ENCODE measurements around the gene ZMYND11.
"Not testable (repeated sequence)": the region's sequence is repeated elsewhere in the genome, so short reads cannot be mapped to it uniquely, and the experiment has no call there.

ZMYND11 gene

GRCh38 chr10:132946-133898 lies 2.0 kb upstream of the ZMYND11 start:
- no peak for DNase-seq (ENCODE audit: low read depth)

- DNase-seq (ENCODE audit: low read depth) = no peak
Observed at GRCh38 chr10:134247-135131, 766 bp upstream of the ZMYND11 start.

DNA sequence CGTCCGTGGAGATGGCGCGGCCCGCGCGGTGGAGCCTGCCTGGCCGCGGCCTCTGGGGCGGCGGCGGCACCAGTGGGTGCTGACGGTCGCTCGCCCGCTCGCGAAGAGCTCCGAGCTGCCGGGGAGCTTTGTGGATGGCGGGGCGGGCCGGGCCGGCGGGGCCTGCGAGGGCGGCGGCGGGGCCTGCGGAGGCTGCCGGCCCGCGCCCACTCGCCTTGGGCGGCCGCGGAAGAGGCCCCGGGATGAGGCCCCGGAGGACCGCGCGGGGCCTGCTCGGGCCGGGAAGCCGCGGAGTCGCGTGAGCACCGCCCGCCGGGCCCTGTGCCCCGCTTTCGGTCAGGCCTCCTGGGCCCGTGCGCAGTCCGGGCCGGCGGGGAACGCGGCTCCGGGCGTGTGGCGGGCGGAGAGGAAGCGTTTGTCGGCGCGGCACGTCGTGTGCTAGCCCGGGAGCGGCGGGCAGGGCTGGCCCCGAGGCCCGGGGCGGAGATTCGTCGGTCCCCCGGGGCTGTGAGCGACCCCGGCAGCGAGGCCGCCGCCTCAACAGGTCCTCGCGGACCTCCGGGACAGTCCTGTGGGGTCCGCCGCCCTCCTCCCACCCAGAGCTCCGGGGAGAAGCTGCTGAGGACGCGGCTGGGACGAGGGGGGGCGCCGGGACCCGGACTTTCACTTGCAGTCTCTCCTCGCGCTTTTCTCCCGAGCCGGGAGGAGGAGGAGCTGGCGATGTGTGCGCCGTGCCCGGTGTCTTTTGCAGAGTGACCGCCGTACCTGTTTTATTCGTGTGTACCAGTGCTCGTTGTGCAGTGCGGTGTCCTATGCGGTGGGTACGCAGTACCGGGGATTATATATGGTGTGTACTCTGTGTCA lies 578 bp downstream of the ZMYND11 start:
- DNase-seq (ENCODE audit: low read depth) = peak; percentile 42

DNA sequence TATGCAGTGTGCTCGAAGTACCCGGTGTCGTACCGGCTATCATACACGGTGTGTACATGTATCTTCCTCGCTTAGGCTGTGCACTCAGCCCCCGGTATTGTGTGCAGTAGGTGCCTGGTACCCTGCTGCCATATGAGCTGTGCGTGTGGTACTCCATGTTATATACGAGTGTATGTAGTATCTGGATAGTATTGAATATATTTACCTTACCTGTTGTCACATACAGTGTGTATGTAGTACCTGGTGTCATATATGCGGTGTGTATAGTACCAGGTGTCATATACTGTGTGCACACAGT lies 1.2 kb downstream of the ZMYND11 start:
- no peak for DNase-seq (ENCODE audit: low read depth)

DNA sequence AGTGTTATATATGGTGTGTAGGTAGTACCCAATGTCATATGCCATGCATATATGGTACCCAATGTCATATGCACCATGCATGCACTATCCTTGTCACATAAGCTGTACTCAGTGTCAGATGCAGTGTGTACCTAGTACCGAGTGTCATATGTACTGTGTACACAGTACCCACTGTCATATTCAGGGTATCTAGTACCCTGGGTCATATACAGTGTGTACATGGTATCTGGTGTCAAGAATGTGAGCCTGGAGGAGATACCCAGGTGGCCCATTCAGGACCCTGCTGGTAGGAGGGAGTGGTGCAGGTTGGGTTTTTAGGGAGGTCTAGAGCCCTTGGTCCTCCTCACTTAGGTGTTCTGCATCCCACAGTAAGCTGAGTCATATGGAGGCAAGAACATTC lies 1.8 kb downstream of the ZMYND11 start:
- no peak for DNase-seq (ENCODE audit: low read depth)

GRCh38 chr10:137606-138005 lies 2.4 kb downstream of the ZMYND11 start:
- no peak for DNase-seq (ENCODE audit: low read depth)

- no peak for DNase-seq (ENCODE audit: low read depth)
Observed at GRCh38 chr10:142371-142770, 7.1 kb downstream of the ZMYND11 start.

GRCh38 chr10:152915-153314 lies 17.7 kb downstream of the ZMYND11 start:
- no peak for DNase-seq (ENCODE audit: low read depth)

GRCh38 chr10:154348-154747 lies 19.1 kb downstream of the ZMYND11 start:
- no peak for DNase-seq (ENCODE audit: low read depth)

GRCh38 chr10:167383-167782 lies 32.1 kb downstream of the ZMYND11 start:
- DNase-seq (ENCODE audit: low read depth) = no peak

DNA sequence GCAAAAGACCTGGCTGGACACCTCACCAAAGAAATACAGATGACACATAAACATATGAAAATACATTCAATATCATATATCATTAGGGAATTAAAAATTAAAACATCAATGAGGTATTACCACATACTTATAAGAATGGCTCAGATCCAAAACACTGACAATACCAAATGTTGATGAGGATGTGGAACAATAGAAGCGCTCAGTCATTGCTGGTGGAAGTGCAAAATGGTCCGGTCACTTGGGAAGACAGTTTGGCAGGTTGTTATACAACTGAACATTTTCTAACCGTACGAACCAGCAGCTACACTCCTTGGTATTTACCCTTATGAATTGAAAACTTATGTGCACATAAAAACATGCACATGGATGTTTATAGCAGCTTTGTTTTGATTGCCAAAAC lies 38.5 kb downstream of the ZMYND11 start:
- DNase-seq (ENCODE audit: low read depth) = no peak

- no peak for DNase-seq (ENCODE audit: low read depth)
Observed at GRCh38 chr10:176677-177076, 41.4 kb downstream of the ZMYND11 start.

DNA sequence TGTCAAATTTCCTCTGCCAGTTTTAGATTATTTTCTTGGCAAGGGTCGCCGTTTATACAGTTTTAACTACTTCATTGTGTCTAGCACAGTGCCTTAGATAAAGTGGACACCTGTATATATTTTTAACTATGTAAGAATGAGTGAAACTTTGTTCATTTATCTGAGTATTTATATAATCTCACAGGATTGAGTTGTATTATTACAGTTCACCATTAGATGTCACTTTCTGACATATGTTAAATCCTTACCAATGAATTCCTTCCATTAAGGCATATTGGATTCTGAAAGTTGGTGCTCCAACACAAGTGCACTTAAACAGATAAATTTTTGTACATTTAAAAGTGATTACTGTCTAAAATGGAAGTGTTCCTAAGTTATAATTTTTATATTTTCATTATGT lies 43.0 kb downstream of the ZMYND11 start:
- DNase-seq (ENCODE audit: low read depth) = no peak

DNA sequence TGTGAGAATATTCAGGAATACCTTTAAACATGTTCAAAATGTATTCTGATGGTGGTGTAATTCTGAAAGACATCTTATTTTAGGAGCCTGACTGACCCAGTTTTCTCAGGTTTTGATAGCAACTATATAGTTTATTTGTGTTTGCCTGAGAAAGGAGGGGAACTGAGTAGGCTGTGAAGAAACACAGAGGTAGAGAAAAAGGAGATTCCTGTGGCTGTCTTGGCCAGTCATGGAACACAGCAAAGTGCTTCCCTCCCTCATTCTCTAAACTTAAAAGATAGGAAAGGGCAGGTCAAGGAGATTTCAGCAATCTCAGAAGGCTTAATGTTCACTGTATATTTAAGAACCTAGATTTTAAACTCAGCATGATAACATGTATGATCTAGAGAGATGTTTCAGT lies 43.5 kb downstream of the ZMYND11 start:
- DNase-seq (ENCODE audit: low read depth) = no peak

DNA sequence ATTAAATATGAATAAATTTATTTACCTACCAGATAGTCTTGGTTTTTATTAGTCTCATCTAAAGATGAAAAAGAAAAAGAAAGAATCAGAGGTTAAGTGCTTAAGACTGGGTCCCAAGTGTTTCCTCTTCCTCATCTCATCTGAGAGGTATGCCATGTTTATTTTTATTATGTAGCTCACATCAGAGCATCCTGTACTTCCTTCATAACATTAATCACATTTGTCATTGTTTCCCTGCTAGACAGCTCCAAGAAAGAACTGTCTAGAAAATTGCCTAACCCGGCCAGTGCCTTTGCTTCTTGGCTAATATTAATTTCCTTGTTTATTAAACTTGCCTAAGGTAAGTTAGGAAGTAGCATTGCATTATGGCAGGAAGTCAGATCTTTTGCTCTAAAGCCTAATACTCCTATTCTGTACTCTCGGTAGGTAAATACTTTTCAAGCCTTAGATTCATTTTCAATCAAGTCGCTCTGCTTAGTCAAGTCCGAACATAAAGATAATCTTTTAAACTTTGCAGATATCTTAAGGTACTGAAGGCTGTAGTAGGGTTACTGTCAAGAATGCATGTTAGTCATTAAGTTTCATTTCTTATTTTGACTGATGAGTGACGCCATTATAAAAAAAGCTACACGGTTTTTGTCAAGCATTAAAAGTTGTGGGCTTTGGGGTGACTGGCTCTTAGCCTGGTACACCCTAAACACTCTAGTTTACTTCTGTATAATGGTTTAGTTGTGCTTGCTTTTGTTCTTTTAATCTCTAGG lies 47.4 kb downstream of the ZMYND11 start:
- DNase-seq (ENCODE audit: low read depth) = no peak

DNA sequence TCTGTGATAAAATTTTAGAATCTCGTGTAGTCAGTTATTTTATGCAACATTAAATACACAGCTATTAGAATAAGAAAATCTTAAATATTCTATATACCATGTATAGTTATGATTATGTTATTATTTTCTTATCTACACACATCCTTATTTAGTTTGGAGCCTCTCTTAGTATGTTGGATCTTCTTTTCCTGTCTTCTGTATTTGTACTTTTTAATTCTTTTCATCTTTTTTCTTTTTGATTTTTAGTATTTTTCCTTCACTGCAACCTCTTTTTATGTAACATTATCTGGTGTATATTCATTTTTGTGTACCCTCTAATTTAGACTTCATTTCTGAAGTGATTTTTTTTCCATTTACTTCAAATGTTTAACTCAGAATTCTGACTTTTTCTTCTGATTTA lies 48.9 kb downstream of the ZMYND11 start:
- no peak for DNase-seq (ENCODE audit: low read depth)

DNA sequence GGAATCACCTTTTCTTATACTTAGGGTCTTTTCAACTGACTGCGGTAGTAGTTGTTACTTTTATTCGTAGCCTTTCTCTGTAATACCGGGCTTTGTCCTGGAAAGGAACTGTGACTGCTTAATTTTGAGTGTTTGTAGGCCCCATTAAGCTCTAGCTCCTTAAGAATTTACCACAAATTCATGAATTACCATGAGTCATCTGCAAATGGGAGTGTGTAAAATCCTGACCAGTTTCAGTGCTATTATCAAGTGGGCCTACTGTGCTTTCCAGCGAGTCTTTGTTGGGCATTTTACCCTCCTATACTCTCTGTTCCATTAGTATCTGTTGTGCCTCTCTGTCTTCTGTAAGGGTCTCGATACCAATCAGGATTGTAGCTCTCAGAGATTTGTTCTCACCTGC lies 49.7 kb downstream of the ZMYND11 start:
- DNase-seq (ENCODE audit: low read depth) = no peak

GRCh38 chr10:185571-185970 lies 50.3 kb downstream of the ZMYND11 start:
- not testable (repeated sequence) for DNase-seq (ENCODE audit: low read depth)

DNA sequence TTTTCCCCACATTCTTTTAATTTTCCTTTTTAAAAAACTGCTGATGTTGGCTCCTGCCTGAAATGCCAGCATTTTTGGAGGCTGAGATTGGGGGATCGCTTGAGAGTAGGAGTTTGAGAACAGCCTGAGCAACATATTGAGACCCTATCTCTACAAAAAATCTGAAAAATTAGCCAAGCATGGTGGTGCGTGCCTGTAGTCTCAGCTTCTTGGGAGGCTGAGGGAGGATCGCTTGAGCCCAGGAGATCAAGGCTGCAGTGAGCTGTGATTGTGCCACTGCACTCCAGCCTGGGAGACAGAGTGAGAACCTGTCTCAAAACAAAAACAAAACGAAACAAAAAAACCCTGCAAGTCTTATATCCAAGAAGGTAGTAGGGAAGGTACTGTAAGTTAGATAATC lies 51.7 kb downstream of the ZMYND11 start:
- DNase-seq (ENCODE audit: low read depth) = no peak

- no peak for DNase-seq (ENCODE audit: low read depth)
Observed at GRCh38 chr10:188546-188945, 53.3 kb downstream of the ZMYND11 start.

- no peak for DNase-seq (ENCODE audit: low read depth)
Observed at GRCh38 chr10:190216-190615, 55.0 kb downstream of the ZMYND11 start.

Data from stimulated activated CD8-positive, alpha-beta memory T cell treated with anti-CD3 and anti-CD28 coated beads, Interleukin-12 subunit alpha, Interleukin-12 subunit beta, amount 100 ng/mL, for 1 hour (primary cell).